Tongue (tissue), 2 donors: ENCODE results near the gene PI4K2A. TPM values are rescaled to one million over a fixed set of nuclear protein-coding genes. Genes with fewer than 3 reads are reported as not detected.
"Not testable (repeated sequence)": the region's sequence is repeated elsewhere in the genome, so short reads cannot be mapped to it uniquely, and the experiment has no call there.

Source experiments
- DNase-seq: peaks from one replicate; pipeline ENCODE4 v3.0.0-alpha.2; 2015
- total RNA-seq: library from RNA; depleted of rRNA; stranded (reverse); fragments of >200 nt; gene quantifications from one replicate; pipeline ENCODE4 v1.2.3, GENCODE V29; 2014

The PI4K2A gene
- total RNA-seq, 1 donor from 2014 or later = 8.2 TPM

- DNase-seq = no peak
These were observed 34.8 kb downstream of the PI4K2A start for GRCh38 chr10:97675222-97675621.

GRCh38 chr10:97676770-97677581, 36.5 kb downstream of the PI4K2A start:
- peak; percentile 71 for DNase-seq

DNA sequence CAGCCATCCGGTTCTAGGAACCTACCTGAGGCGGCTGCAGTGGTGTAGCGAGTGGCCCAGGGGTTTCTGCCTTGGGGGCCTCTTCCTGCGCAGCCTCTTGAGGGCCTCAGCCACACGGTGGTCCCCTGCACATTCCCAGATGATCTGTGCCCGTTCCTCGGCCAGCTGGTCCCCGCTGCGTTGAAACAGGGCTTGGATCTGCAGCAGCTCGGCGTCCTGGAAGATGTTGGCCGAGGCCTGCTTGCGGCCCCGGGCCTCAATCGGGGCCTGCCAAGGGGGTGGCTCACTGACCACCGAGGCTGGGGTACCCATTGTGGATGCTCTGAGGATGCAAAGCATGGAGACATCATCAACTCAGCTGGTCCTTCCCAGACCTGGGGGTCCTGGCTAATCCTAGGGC, 39.1 kb downstream of the PI4K2A start:
- DNase-seq = no peak

DNA sequence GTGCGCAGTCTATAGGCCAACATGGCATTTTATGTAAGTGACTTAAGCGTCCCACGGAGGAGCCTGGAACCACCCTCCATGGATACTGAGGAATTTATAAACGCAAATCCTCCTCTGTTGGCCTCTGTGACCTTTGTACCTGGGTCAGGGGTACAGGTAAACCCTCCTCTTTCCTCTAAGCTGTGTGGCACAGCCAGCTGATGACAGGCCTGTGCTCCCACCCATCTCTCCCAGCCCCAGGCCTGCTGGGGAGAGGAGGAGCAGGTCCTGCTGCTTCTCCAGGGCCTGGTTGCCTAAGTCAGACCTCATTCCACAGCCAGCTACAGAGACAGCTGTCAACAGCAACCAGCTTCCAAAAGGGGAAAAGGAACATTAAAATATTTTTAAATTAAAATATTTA, 41.6 kb downstream of the PI4K2A start:
- no peak for DNase-seq

- DNase-seq = peak; percentile 22
These were observed 43.3 kb downstream of the PI4K2A start for GRCh38 chr10:97683556-97684367.

GRCh38 chr10:97684368-97684713, 43.9 kb downstream of the PI4K2A start:
- DNase-seq = not testable (repeated sequence)

DNA sequence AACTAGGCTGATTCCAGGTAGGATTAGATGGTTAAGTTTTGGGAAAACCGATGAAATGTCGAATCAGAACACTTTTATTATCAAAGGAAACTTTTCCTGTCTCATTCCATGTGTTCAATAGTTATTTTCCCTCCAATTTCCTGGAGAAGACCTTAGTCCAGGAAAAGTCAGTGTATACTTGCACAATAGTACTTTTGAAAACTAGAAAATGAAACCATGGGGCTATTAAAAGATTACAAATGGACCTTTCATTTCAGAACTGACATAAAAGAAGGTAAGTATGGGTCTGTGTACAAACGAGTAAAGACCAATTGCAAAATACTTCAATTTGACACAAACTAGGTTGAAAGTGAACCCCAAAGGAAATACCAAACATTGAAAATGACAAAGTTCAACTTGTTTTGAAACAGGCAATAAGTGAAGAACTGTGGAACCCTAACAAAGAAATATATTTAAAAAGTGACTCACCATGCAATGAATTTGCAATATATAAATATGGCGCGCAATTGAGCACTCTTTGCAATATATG, 44.5 kb downstream of the PI4K2A start:
- no peak for DNase-seq

DNA sequence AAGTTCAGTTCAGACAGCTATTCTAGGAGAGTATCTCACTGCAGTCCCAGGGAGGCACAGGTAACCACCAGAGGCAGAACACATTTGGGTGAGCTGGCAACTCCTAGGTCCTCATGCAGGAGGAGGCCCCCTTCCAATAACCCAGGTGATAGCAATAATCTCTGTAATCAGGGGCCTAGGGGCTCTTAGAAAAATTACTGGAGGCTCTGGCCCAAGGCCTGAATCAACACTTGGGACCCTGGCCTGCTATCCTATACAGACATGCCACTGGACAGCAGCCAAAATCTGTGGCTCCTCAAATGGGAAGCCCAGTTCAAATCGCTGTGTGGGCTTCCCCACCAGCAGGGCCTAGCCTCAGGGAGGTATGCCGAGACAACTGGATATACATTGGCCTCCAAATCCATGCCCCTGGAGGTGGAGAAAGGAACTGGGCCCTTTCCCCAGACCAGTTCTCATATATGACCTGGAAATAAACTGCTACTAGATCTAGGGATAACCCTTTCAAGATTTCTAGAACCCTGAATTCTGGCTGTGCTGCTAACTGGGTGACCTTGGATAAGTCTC, 45.0 kb downstream of the PI4K2A start:
- DNase-seq = peak; percentile 40

DNA sequence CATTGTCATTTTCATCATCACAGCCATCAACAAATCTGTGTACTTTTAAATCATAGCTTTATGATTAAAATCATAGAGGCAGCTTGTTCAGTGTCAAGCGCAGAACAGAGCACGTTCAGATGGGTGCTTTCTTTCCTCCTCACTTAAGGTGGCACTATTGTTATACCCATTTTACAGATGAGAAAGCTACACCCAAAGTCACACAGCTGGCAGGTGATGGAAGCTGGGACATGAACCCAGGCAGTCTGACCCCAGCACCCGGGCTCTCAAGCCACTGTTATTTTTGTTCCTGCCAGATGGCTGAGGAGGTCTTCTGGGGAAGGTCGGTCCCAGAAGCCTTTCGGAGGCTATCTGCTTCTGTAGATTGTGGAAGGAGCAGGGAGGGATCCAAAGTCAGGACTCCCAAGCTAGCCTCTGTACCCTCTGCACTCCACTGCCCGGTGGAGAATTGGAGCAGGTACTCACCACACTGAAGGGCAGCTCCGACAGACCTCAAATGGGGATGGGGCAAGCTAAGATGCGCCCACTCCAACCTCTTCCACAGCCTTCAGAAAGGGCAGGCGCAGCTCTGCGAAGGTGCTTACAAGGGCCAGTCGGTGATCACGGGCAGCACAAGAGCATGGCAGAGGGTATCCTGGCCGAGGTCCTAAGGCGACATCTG, 46.0 kb downstream of the PI4K2A start:
- DNase-seq = no peak

DNA sequence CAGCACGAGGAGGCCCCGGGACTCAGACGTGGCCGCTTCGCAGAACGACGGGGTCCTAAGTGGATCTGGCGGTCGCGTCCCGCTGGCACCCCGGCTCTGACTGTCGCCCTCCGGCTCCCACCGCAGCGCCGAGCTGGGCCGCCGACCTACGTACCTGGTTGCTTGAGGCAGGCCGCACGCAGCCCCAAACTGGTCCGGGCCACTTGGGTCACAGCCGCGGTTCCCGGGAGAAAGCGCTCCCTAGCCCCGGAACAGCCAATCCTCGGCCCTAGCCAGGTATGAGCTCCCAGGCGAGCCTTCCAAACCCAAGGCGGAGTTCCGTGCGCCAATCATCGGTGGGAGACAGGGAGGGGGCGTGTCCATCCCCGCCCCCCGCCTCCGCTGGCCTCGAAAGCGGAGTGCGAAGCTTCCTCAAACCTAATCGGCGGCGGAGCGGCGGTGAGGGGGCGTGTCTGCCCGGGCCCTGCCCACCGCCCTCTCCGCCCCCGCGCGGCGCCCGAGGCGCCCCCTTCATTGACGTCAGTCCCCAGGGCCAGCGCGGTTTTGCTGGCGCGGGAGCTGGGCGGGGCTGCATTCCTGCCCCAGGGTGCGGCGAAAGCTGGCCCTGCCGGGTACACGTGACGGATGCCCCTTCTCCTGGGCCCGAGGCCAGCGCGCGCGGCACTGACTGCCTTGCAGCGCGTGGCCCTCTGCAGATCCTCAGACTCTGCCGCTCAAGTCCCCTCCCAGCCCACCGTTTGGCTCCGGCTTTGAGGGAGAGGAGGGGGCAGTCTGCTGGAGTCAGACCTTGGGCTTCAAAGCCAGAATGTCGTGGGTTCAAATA, 46.7 kb downstream of the PI4K2A start, which contains the start of gene AVPI1:
Gene AVPI1, minus strand, starts transcription at position 280 of the 823 bp plus-strand sequence. CDS start 7,336 bp downstream, outside the sequence.
- peak; percentile 98 for DNase-seq

- DNase-seq = peak; percentile 28
These were observed 47.6 kb downstream of the PI4K2A start for GRCh38 chr10:97687785-97688781.

DNA sequence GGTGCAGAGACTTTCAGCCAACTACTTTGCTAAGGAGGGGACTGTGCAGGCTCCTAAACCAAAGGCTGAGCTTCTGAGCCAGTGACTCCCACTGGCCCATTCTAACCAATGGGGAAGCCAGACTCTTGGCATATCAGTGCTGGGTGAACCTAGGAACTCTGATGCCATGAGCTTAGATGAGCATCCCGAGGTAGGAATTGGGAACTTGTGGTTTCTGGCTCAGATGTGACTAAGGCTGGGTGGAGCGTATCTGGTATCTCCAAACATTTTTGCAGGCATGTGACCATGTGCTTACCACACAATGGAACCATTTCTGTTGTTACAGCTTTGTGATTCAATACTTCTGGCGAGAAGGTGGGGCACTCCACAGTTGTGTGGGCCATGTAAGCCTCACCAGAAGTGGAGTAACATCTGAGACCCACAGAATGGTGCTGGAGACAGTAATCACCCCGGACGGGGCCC, 49.1 kb downstream of the PI4K2A start:
- DNase-seq = no peak

DNA sequence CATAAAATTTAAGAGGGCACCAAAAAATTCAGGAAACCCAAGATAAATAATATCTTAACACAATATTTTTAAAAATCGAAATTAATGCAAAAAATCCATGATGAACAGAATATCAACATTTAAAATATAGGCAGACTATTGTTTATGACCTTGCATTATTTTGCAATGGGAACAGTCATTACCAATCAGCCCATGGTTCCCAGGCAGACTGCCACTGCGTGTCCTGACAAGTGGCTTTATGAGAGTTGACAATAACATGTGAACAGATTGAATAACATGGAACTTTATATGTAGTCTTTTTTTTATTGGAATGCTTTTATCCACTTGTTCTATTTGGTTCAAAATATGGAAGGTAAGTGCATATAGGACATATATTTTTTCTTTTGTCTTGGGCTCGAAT, 49.7 kb downstream of the PI4K2A start:
- DNase-seq = no peak

DNA sequence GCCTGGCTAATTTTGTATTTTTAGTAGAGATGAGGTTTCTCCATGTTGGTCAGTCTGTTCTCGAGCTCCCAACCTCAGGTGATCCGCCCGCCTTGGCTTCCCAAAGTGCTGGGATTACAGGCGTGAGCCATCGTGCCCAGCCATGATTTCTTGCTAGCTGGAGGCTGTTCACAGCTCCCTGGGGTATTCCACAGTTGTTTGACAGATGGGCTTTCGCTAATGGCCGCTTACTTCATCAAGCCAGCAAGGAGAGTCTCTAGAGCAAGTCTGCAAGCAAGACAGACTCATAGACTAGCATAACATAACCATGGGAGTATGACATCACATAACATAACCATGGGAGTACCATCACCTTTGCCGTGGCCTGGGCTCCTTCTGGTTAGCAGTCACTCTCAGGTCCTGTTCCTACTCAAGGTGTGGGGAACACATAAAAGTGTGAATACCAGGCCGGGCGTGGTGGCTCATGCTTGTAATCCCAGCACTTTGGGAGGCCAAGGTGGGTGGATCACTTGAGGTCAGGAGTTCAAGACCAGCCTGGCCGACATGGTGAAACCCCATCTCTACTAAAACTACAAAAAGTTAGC, 57.7 kb downstream of the PI4K2A start:
- not testable (repeated sequence) for DNase-seq

- DNase-seq = peak; percentile 88
These were observed 61.1 kb downstream of the PI4K2A start for GRCh38 chr10:97701438-97702069.

DNA sequence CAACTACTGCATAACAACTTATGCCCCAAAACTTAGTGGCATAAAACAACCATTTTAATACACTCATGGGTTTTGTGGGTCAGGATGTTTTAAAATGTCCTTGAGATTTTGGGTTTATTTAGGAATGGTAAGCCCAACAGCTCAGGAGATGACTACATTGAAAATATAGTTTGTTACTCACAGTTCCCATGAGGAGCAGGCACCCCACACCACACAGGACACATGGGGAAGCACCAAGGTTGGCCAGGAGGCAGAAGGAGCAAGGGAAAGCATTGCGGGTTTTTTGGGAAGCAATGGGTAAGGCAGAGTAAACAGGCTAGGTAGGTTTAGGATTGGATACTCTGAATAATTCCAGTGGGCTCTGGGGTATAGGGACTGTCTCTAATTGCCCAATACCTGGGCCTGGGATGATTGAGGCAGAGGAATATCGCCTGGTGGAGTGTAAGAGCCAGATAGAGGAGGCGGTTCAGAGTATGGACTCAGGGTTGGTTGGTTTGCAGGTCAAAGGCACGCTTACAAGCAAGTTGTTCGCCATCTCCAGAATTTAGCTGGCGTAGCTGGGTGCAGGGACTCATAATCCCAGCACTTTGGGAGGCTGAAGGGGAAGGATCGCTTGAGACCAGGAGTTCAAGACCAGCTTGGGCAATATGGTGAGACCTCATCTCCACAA, 63.1 kb downstream of the PI4K2A start:
- DNase-seq = no peak

DNA sequence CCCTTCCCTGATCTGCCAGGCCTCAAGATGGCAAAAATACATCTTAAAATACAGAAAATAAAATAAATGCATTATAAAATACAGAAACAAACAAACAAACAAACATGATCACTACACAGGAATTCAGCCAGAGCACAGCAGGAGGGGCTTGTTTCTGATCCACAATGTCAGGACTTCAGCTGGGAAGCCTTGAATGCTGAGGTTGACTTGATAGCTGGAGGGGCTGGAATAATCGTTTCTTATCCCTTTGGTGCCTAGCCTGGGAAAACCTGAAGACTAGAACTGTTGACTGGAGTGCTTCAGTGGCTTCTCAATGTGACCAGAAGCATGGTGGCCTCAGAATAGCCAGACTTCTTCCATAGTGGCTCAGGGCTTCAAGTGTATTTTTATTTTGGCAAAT, 63.9 kb downstream of the PI4K2A start:
- no peak for DNase-seq

- DNase-seq = no peak
These were observed 64.7 kb downstream of the PI4K2A start for GRCh38 chr10:97705006-97705670.
